DND-41 (cell line): Measurements from ENCODE around the gene MRPL9.

ENCODE experiments used
- ATAC-seq: fragments of 200-7000 bp; cut with Tn5 transposase; 3 replicates; pipeline ENCODE4 v1.9.1; 2021; ENCODE audit warnings: low read depth; ENCODE audit not compliant: insufficient read depth
- DNase-seq: peaks from one replicate; pipeline ENCODE4 v3.0.0-alpha.2; 2020
- H2AFZ ChIP-seq: 2 replicates; pipeline ENCODE4 v1.6.0; 2012; ENCODE audit warnings: low read depth, low read length
- H3K27ac ChIP-seq: 2 replicates; pipeline ENCODE4 v1.5.1; 2012; ENCODE audit warnings: low read length, inconsistent platforms
- H3K27me3 ChIP-seq: fragments of 200-600 bp; sonication (generic); 2 replicates; pipeline ENCODE4 v1.6.0; 2012; ENCODE audit warnings: low read length, mild to moderate bottlenecking, inconsistent platforms; ENCODE audit not compliant: insufficient read depth, poor library complexity
- H3K36me3 ChIP-seq: 2 replicates; pipeline ENCODE4 v1.5.1; 2012; ENCODE audit warnings: low read length, inconsistent platforms; ENCODE audit not compliant: insufficient read depth
- H3K4me1 ChIP-seq: 2 replicates; pipeline ENCODE4 v1.5.1; 2012; ENCODE audit warnings: mild to moderate bottlenecking, low read length; ENCODE audit not compliant: insufficient read depth
- H3K4me2 ChIP-seq: 2 replicates; pipeline ENCODE4 v1.6.0; 2012; ENCODE audit warnings: mild to moderate bottlenecking, moderate library complexity, low read length, inconsistent platforms; ENCODE audit not compliant: insufficient read depth
- H3K4me3 ChIP-seq, 2 experiments: fragments of 200-600 bp in 1 of 2; shearing (Covaris generic) in 1 of 2; 2 replicates each; pipeline ENCODE4 v1.5.1; 2012 to 2016; ENCODE audit warnings: inconsistent platforms in 2 of 2, low read length in 2 of 2, mild to moderate bottlenecking in 2 of 2, low read depth in 1 of 2, moderate library complexity in 1 of 2
- H3K79me2 ChIP-seq: 2 replicates; pipeline ENCODE4 v1.6.0; 2012; ENCODE audit warnings: low read length, inconsistent platforms; ENCODE audit not compliant: insufficient read depth
- H3K9ac ChIP-seq: 2 replicates; pipeline ENCODE4 v1.6.0; 2012; ENCODE audit warnings: low read depth, mild to moderate bottlenecking, inconsistent platforms, low read length, moderate library complexity
- H3K9me3 ChIP-seq: 2 replicates; pipeline ENCODE4 v1.5.1; 2012; ENCODE audit warnings: low read length, moderate library complexity, mild to moderate bottlenecking, inconsistent platforms; ENCODE audit not compliant: insufficient read depth, severe bottlenecking
- H4K20me1 ChIP-seq: 2 replicates; pipeline ENCODE4 v1.6.0; 2012; ENCODE audit warnings: low read length; ENCODE audit not compliant: insufficient read depth
- CTCF ChIP-seq: IDR thresholded peaks from 2 replicates; pipeline ENCODE4 v1.5.1; 2012; ENCODE audit warnings: borderline replicate concordance, low read length, moderate library complexity, mild to moderate bottlenecking; ENCODE audit not compliant: poor library complexity, severe bottlenecking; ENCODE audit errors: extremely low read depth
- EZH2 ChIP-seq: IDR thresholded peaks from 3 replicates; pipeline ENCODE4 v1.6.1; 2012; ENCODE audit warnings: borderline replicate concordance, low read depth, mild to moderate bottlenecking, moderate library complexity, low read length, inconsistent platforms; ENCODE audit not compliant: severe bottlenecking

Gene MRPL9

GRCh38 chr1:151716771-151717631 is 46.3 kb downstream of the MRPL9 start, which contains the start of gene CELF3:
CELF3 (minus strand) TSS chr1:151716803; CDS start chr1:151716020, 783 bp downstream.
- H3K4me2 ChIP-seq: no peak within 1 kb of the TSS
- TF ChIP-seq EZH2 (no peak), CTCF (no peak)
- no peak within 1 kb of the TSS for H3K27ac ChIP-seq
- no peaks in the 10 kb centered on the region for H3K9me3 ChIP-seq
- H3K27me3 ChIP-seq: peaks cover 33% of the 10 kb centered on the region
- peaks cover 7% of the 10 kb centered on the region for H3K4me1 ChIP-seq
- H4K20me1 ChIP-seq: no peaks in the 10 kb centered on the region
- ATAC-seq: no peak
- H3K4me3 ChIP-seq: no peak within 1 kb of the TSS
- peak; percentile 16 for DNase-seq
- no peaks in the 10 kb centered on the region for H3K79me2 ChIP-seq
- H2AFZ ChIP-seq: no peak within 1 kb of the TSS
- no peak within 1 kb of the TSS for H3K9ac ChIP-seq
- H3K36me3 ChIP-seq: no peaks in the 10 kb centered on the region

- H3K79me2 ChIP-seq: no peaks in the 10 kb centered on the region
- no peak overlapping the region for H3K4me3 ChIP-seq
- TF ChIP-seq EZH2 (no peak), CTCF (no peak)
- no peaks in the 10 kb centered on the region for H3K9me3 ChIP-seq
- H3K27ac ChIP-seq: no peak overlapping the region
- H3K27me3 ChIP-seq: peaks cover 27% of the 10 kb centered on the region
- H4K20me1 ChIP-seq: no peaks in the 10 kb centered on the region
- DNase-seq (no peak), ATAC-seq (no peak)
- no peak overlapping the region for H2AFZ ChIP-seq
- peaks cover under 1% of the 10 kb centered on the region; the same call in 1 of the 2 replicates for H3K4me1 ChIP-seq
- no peak overlapping the region for H3K4me2 ChIP-seq
- no peaks in the 10 kb centered on the region for H3K36me3 ChIP-seq
- H3K9ac ChIP-seq: no peak overlapping the region
These were observed 46.9 kb downstream of the MRPL9 start for GRCh38 chr1:151716405-151716762.

- Histone ChIP-seq H3K4me2 (no peak overlapping the region), H3K9ac (no peak overlapping the region), H3K27me3 (peaks cover 23% of the 10 kb centered on the region), H3K36me3 (no peaks in the 10 kb centered on the region), H3K4me1 (no peaks in the 10 kb centered on the region), H4K20me1 (no peaks in the 10 kb centered on the region), H2AFZ (no peak overlapping the region), H3K27ac (no peak overlapping the region), H3K4me3 (no peak overlapping the region), H3K79me2 (no peaks in the 10 kb centered on the region), H3K9me3 (no peaks in the 10 kb centered on the region)
- ATAC-seq (peak; percentile 58; the same call in 2 of the 3 replicates), DNase-seq (peak; percentile 41)
- TF ChIP-seq CTCF (peak; percentile 63), EZH2 (no peak)
These were observed 47.4 kb downstream of the MRPL9 start for GRCh38 chr1:151715726-151716404.
